ENCODE measurements around the gene SMC4. TPM values are rescaled to one million over a fixed set of nuclear protein-coding genes. Genes with fewer than 3 reads are reported as not detected.

SMC4 gene
- polyA plus RNA-seq, 1 of the 3 experiments (the other 2 are of a cell fraction), result 26.1 TPM

DNA sequence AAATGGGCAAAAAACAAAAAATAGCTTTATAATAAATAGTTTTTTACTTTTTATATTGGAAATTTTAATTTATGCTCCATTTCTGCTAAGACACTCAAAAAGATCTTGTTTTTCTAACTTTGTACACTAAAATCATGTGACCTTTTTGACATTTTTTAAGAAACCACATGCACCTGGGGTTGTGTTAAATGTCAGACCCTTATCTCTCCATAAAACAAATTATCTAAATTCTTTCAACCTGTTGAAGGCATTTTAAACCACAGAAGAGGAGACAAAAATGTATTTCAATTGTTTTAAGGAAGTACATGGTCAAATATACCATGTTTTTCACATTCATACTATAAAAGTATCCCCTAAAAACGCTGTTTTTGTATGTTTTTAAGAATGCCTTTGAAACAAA is 29.7 kb upstream of the SMC4 start:
- Histone ChIP-seq H3K27me3 (ENCODE audit: insufficient read depth) (no peaks in the 10 kb centered on the region), H4K20me1 (ENCODE audit: insufficient read depth) (no peaks in the 10 kb centered on the region), H3K4me3 (ENCODE audit: low read depth in 2 of 2, low read length in 1 of 2) (no peak overlapping the region), H3F3A (replicated peaks; ENCODE audit: insufficient read depth) (no peaks in the 10 kb centered on the region), H3K79me2 (ENCODE audit: insufficient read depth) (no peaks in the 10 kb centered on the region), H3K4me1 (ENCODE audit: control insufficient read depth in 1 of 2, insufficient read depth in 2 of 2, low read depth in 1 of 2, low read length in 1 of 2) (peaks cover 0 to 5% of the 10 kb centered on the region in 2 experiments; a peak in 2 of 4 replicates), H3K9ac (no peak overlapping the region), H3K9me3 (no peaks in the 10 kb centered on the region), H3K9me2 (no peaks in the 10 kb centered on the region), H3K4me2 (no peak overlapping the region), H2AFZ (ENCODE audit: low read depth) (no peak overlapping the region), H3K27ac (ENCODE audit: low read depth in 2 of 2, low read length in 1 of 2) (peak overlapping the region in 1 of 2 experiments; percentile 25; a peak in 1 of 4 replicates), H3K36me3 (replicated peaks in 1 of 2; ENCODE audit: control insufficient read depth in 1 of 2, insufficient read depth in 2 of 2, low read length in 1 of 2) (peaks cover 29 to 35% of the 10 kb centered on the region in 2 experiments)
- CTCF ChIA-PET, result interaction anchor here (1.2 kb wide), 1 partner anchor 25 kb away, joined by 3 read pairs; no protein-coding TSS in a partner anchor
- 69% methylated on average over 1 of the region's 1 CpG for WGBS (ENCODE audit: low lambda C conversion rate)
- peak; percentile 12; the same call in 1 of the 2 replicates for TF ChIP-seq TCF12 (IDR thresholded peaks at IDR 0.05)
- TF ChIP-seq RAD21 (IDR thresholded peaks at IDR 0.05; ENCODE audit: low read length), result no peak
- POLR2A ChIA-PET, result no interaction called here
- no peak for DNase-seq

DNA sequence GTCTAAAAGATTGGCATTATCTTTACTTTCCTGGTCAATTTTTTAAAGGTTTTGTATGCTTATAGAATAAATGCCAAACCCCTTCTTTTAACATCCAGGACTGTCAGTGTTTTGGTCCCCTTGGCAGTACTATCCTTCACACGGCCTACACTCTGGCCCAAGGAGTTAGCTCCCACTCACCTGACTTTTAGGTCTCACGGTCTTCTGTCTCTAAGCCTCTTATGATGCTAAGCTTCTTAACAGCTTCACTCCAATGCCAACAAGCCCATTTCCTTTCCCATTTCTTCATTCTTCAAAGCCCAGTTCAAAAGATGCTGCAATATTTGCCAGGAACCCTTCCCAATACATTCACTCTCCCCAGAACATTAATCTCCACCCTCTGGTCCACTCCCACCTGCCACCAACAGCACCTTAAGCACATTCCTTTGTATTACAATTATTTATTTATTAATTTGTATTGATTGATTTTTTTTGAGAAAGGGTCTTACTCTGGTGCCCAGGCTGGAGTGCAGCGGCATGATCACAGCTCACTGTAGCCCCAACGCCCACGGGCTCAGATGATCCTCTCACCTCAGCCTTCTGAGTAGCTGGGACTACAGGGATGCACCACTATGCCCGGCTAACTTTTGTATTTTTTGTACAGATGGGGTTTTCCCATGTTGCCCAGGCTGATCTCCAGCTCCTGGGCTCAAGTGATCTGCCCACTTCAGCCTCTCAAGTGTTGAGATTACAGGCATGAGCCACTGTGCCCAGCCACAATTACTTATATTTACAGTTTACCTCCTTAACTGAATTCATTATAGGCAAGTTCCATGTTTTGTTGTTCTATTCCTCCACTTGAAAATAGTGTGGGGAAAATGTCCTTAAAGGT is 28.2 kb upstream of the SMC4 start:
- Histone ChIP-seq H3K9ac (no peak overlapping the region), H3K4me3 (ENCODE audit: low read depth in 2 of 2, low read length in 1 of 2) (no peak overlapping the region), H3K4me1 (ENCODE audit: control insufficient read depth in 1 of 2, insufficient read depth in 2 of 2, low read depth in 1 of 2, low read length in 1 of 2) (peaks cover 0 to 5% of the 10 kb centered on the region in 2 experiments; a peak in 2 of 4 replicates), H3K4me2 (no peak overlapping the region), H3K27me3 (ENCODE audit: insufficient read depth) (no peaks in the 10 kb centered on the region), H3K79me2 (ENCODE audit: insufficient read depth) (no peaks in the 10 kb centered on the region), H3F3A (replicated peaks; ENCODE audit: insufficient read depth) (peaks cover 4% of the 10 kb centered on the region), H3K36me3 (replicated peaks in 1 of 2; ENCODE audit: control insufficient read depth in 1 of 2, insufficient read depth in 2 of 2, low read length in 1 of 2) (peaks cover 35 to 36% of the 10 kb centered on the region in 2 experiments), H3K27ac (ENCODE audit: low read depth in 2 of 2, low read length in 1 of 2) (no peak overlapping the region), H3K9me3 (no peaks in the 10 kb centered on the region), H2AFZ (ENCODE audit: low read depth) (no peak overlapping the region), H3K9me2 (no peaks in the 10 kb centered on the region), H4K20me1 (ENCODE audit: insufficient read depth) (no peaks in the 10 kb centered on the region)
- POLR2A ChIA-PET, result no interaction called here
- CTCF ChIA-PET, result no interaction called here
- no peak for DNase-seq
- TF ChIP-seq TAF1 (IDR thresholded peaks at IDR 0.05; ENCODE audit: borderline replicate concordance, low read depth, low read length), result no peak
- TF ChIP-seq TCF12 (IDR thresholded peaks at IDR 0.05), result no peak
- TF ChIP-seq GABPA (IDR thresholded peaks at IDR 0.05; ENCODE audit: low read depth), result no peak
- TF ChIP-seq CHD2 (IDR thresholded peaks at IDR 0.05; ENCODE audit: low read length, partially characterized antibody), result no peak
- TF ChIP-seq NRF1 (IDR thresholded peaks at IDR 0.05; ENCODE audit: low read depth, low read length), result no peak
- 93% methylated on average over 6 of the region's 6 CpGs for WGBS (ENCODE audit: low lambda C conversion rate)

GRCh38 chr3:160372780-160373179 is 26.7 kb upstream of the SMC4 start:
- CTCF ChIA-PET, result no interaction called here
- POLR2A ChIA-PET, result no interaction called here
- Histone ChIP-seq H3F3A (replicated peaks; ENCODE audit: insufficient read depth) (peaks cover 12% of the 10 kb centered on the region), H3K79me2 (ENCODE audit: insufficient read depth) (peaks cover 1% of the 10 kb centered on the region; the same call in 1 of the 2 replicates), H3K9me3 (no peaks in the 10 kb centered on the region), H3K9me2 (no peaks in the 10 kb centered on the region), H3K27ac (ENCODE audit: low read depth in 2 of 2, low read length in 1 of 2) (no peak overlapping the region), H3K4me1 (ENCODE audit: control insufficient read depth in 1 of 2, insufficient read depth in 2 of 2, low read depth in 1 of 2, low read length in 1 of 2) (peaks cover 0 to 5% of the 10 kb centered on the region in 2 experiments; a peak in 2 of 4 replicates), H3K9ac (no peak overlapping the region), H3K4me3 (ENCODE audit: low read depth in 2 of 2, low read length in 1 of 2) (no peak overlapping the region), H3K4me2 (no peak overlapping the region), H2AFZ (ENCODE audit: low read depth) (no peak overlapping the region), H4K20me1 (ENCODE audit: insufficient read depth) (no peaks in the 10 kb centered on the region), H3K27me3 (ENCODE audit: insufficient read depth) (no peaks in the 10 kb centered on the region), H3K36me3 (replicated peaks in 1 of 2; ENCODE audit: control insufficient read depth in 1 of 2, insufficient read depth in 2 of 2, low read length in 1 of 2) (peaks cover 34 to 49% of the 10 kb centered on the region in 2 experiments)
- no peak for DNase-seq
- no peak for TF ChIP-seq TAF1 (IDR thresholded peaks at IDR 0.05; ENCODE audit: borderline replicate concordance, low read depth, low read length)
- TF ChIP-seq NFIC (IDR thresholded peaks at IDR 0.05; ENCODE audit: borderline replicate concordance), result no peak
- TF ChIP-seq, protein P1, sequence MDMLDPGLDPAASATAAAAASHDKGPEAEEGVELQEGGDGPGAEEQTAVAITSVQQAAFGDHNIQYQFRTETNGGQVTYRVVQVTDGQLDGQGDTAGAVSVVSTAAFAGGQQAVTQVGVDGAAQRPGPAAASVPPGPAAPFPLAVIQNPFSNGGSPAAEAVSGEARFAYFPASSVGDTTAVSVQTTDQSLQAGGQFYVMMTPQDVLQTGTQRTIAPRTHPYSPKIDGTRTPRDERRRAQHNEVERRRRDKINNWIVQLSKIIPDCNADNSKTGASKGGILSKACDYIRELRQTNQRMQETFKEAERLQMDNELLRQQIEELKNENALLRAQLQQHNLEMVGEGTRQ (IDR thresholded peaks at IDR 0.05; ENCODE audit: borderline replicate concordance, low read depth, low read length), result no peak
- no peak for TF ChIP-seq FOXM1 (IDR thresholded peaks at IDR 0.05; ENCODE audit: low read depth)
- TF ChIP-seq EP300 (IDR thresholded peaks at IDR 0.05; ENCODE audit: borderline replicate concordance in 1 of 2, low read depth in 1 of 2, low read length in 1 of 2), result no peak
- TF ChIP-seq SMC3 (IDR thresholded peaks at IDR 0.05; ENCODE audit: low read depth, low read length), result no peak
- TF ChIP-seq, protein P2, sequence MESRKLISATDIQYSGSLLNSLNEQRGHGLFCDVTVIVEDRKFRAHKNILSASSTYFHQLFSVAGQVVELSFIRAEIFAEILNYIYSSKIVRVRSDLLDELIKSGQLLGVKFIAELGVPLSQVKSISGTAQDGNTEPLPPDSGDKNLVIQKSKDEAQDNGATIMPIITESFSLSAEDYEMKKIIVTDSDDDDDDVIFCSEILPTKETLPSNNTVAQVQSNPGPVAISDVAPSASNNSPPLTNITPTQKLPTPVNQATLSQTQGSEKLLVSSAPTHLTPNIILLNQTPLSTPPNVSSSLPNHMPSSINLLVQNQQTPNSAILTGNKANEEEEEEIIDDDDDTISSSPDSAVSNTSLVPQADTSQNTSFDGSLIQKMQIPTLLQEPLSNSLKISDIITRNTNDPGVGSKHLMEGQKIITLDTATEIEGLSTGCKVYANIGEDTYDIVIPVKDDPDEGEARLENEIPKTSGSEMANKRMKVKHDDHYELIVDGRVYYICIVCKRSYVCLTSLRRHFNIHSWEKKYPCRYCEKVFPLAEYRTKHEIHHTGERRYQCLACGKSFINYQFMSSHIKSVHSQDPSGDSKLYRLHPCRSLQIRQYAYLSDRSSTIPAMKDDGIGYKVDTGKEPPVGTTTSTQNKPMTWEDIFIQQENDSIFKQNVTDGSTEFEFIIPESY (IDR thresholded peaks at IDR 0.05; ENCODE audit: borderline replicate concordance, low read depth), result no peak

Data from SK-N-SH (cell line).